Rectal smooth muscle tissue (tissue), 1 donor: Measurements from ENCODE around the gene DNAAF5.
A peak's percentile ranks its signal among the peaks of the same experiment; 100 is the strongest.

Source experiments
- H3K27ac ChIP-seq: one replicate; pipeline ENCODE4 v1.7.0; 2013; ENCODE audit warnings: low read depth, low read length, inconsistent platforms
- H3K27me3 ChIP-seq: one replicate; pipeline ENCODE4 v1.7.0; 2013; ENCODE audit warnings: low read length; ENCODE audit not compliant: control insufficient read depth, insufficient read depth
- H3K36me3 ChIP-seq: one replicate; pipeline ENCODE4 v1.7.0; 2013; ENCODE audit warnings: low read length; ENCODE audit not compliant: control insufficient read depth, insufficient read depth
- H3K4me1 ChIP-seq: one replicate; pipeline ENCODE4 v1.7.0; 2013; ENCODE audit warnings: low read length; ENCODE audit not compliant: control insufficient read depth, insufficient read depth
- H3K4me3 ChIP-seq: one replicate; pipeline ENCODE4 v1.7.0; 2013; ENCODE audit warnings: low read length
- H3K9ac ChIP-seq: one replicate; pipeline ENCODE4 v1.7.0; 2013; ENCODE audit warnings: low read length

Gene DNAAF5

GRCh38 chr7:712381-713138, 13.9 kb upstream of the DNAAF5 start:
- Histone ChIP-seq H3K27me3 (no peaks in the 10 kb centered on the region), H3K4me1 (no peaks in the 10 kb centered on the region), H3K27ac (no peak overlapping the region), H3K9ac (no peak overlapping the region), H3K4me3 (peak overlapping the region; percentile 33), H3K36me3 (no peaks in the 10 kb centered on the region)

- H3K27me3 ChIP-seq = no peaks in the 10 kb centered on the region
- no peak overlapping the region for H3K4me3 ChIP-seq
- H3K27ac ChIP-seq = no peak overlapping the region
- no peaks in the 10 kb centered on the region for H3K36me3 ChIP-seq
- no peaks in the 10 kb centered on the region for H3K4me1 ChIP-seq
- no peak overlapping the region for H3K9ac ChIP-seq
Measured at GRCh38 chr7:713139-713457, 13.4 kb upstream of the DNAAF5 start.

- no peaks in the 10 kb centered on the region for H3K27me3 ChIP-seq
- no peaks in the 10 kb centered on the region for H3K36me3 ChIP-seq
- no peak overlapping the region for H3K4me3 ChIP-seq
- H3K27ac ChIP-seq = no peak overlapping the region
- no peak overlapping the region for H3K9ac ChIP-seq
- H3K4me1 ChIP-seq = no peaks in the 10 kb centered on the region
Measured at GRCh38 chr7:713488-714230, 12.8 kb upstream of the DNAAF5 start.

- Histone ChIP-seq H3K36me3 (no peaks in the 10 kb centered on the region), H3K27me3 (no peaks in the 10 kb centered on the region), H3K4me3 (no peak overlapping the region), H3K27ac (no peak overlapping the region), H3K4me1 (no peaks in the 10 kb centered on the region), H3K9ac (no peak overlapping the region)
Measured at GRCh38 chr7:714251-714671, 12.2 kb upstream of the DNAAF5 start.

GRCh38 chr7:716222-716621, 10.3 kb upstream of the DNAAF5 start:
- H3K36me3 ChIP-seq = no peaks in the 10 kb centered on the region
- no peaks in the 10 kb centered on the region for H3K27me3 ChIP-seq
- no peaks in the 10 kb centered on the region for H3K4me1 ChIP-seq
- H3K4me3 ChIP-seq = no peak overlapping the region
- H3K27ac ChIP-seq = no peak overlapping the region
- no peak overlapping the region for H3K9ac ChIP-seq

- H3K27me3 ChIP-seq = no peaks in the 10 kb centered on the region
- no peak overlapping the region for H3K9ac ChIP-seq
- H3K4me3 ChIP-seq = no peak overlapping the region
- H3K4me1 ChIP-seq = no peaks in the 10 kb centered on the region
- no peaks in the 10 kb centered on the region for H3K36me3 ChIP-seq
- no peak overlapping the region for H3K27ac ChIP-seq
Measured at GRCh38 chr7:716636-717035, 9.9 kb upstream of the DNAAF5 start.

GRCh38 chr7:721619-722248, 4.8 kb upstream of the DNAAF5 start:
- Histone ChIP-seq H3K4me3 (no peak overlapping the region), H3K27me3 (no peaks in the 10 kb centered on the region), H3K36me3 (no peaks in the 10 kb centered on the region), H3K4me1 (peaks cover 4% of the 10 kb centered on the region), H3K9ac (no peak overlapping the region), H3K27ac (no peak overlapping the region)

GRCh38 chr7:723541-723940, 3.0 kb upstream of the DNAAF5 start:
- Histone ChIP-seq H3K4me3 (no peak overlapping the region), H3K36me3 (no peaks in the 10 kb centered on the region), H3K4me1 (peaks cover 4% of the 10 kb centered on the region), H3K9ac (no peak overlapping the region), H3K27me3 (no peaks in the 10 kb centered on the region), H3K27ac (no peak overlapping the region)

GRCh38 chr7:724298-724697, 2.2 kb upstream of the DNAAF5 start:
- Histone ChIP-seq H3K27ac (no peak overlapping the region), H3K36me3 (peaks cover 2% of the 10 kb centered on the region), H3K4me3 (no peak overlapping the region), H3K4me1 (peaks cover 4% of the 10 kb centered on the region), H3K9ac (no peak overlapping the region), H3K27me3 (no peaks in the 10 kb centered on the region)

GRCh38 chr7:725223-726005, 1.1 kb upstream of the DNAAF5 start:
- Histone ChIP-seq H3K4me1 (peaks cover 4% of the 10 kb centered on the region), H3K36me3 (peaks cover 6% of the 10 kb centered on the region), H3K9ac (no peak overlapping the region), H3K27ac (no peak overlapping the region), H3K27me3 (no peaks in the 10 kb centered on the region), H3K4me3 (peak overlapping the region; percentile 87)

- peaks cover 4% of the 10 kb centered on the region for H3K4me1 ChIP-seq
- H3K4me3 ChIP-seq = peak overlapping the region; percentile 87
- peak overlapping the region; percentile 30 for H3K27ac ChIP-seq
- H3K9ac ChIP-seq = peak overlapping the region; percentile 39
- no peaks in the 10 kb centered on the region for H3K27me3 ChIP-seq
- peaks cover 6% of the 10 kb centered on the region for H3K36me3 ChIP-seq
Measured at GRCh38 chr7:726854-727103, 280 bp downstream of the DNAAF5 start.

- peak within 1 kb of the TSS; percentile 57 for H3K27ac ChIP-seq
- peaks cover 6% of the 10 kb centered on the region for H3K36me3 ChIP-seq
Measured at GRCh38 chr7:727104-727805, 756 bp downstream of the DNAAF5 start, which contains the start of gene PRKAR1B. Gene PRKAR1B (minus strand): TSS chr7:727281. CDS start chr7:711505, 15,776 bp downstream.

More at GRCh38 chr7:727104-727805, 756 bp downstream of the DNAAF5 start, which contains the start of gene PRKAR1B:
- H3K4me3 ChIP-seq = peak within 1 kb of the TSS; percentile 87
- peak within 1 kb of the TSS; percentile 81 for H3K9ac ChIP-seq
- peaks cover 6% of the 10 kb centered on the region for H3K4me1 ChIP-seq
- no peaks in the 10 kb centered on the region for H3K27me3 ChIP-seq
